ENCODE data around the gene GAS7. TPM values are rescaled to one million over a fixed set of nuclear protein-coding genes. Genes with fewer than 3 reads are reported as not detected.

The GAS7 gene
- total RNA-seq, 4 donors from 2014 or later, result 242 to 309 (median 264) TPM

GRCh38 chr17:9894231-9894630, 304.2 kb downstream of the GAS7 start:
- Histone ChIP-seq H3K27me3 (no peaks in the 10 kb centered on the region), H3K27ac (no peak overlapping the region), H3K4me1 (peaks cover 0 to 2% (median 0%) of the 10 kb centered on the region in 4 donors), H3K4me3 (no peak overlapping the region), H3K36me3 (no peaks in the 10 kb centered on the region), H3K9me3 (peaks cover 0 to 8% (median 0%) of the 10 kb centered on the region in 4 donors)
- TF ChIP-seq POLR2A (IDR thresholded peaks at IDR 0.05), result no peak
- no peak for TF ChIP-seq EP300 (IDR thresholded peaks at IDR 0.05)
- TF ChIP-seq, protein P1, sequence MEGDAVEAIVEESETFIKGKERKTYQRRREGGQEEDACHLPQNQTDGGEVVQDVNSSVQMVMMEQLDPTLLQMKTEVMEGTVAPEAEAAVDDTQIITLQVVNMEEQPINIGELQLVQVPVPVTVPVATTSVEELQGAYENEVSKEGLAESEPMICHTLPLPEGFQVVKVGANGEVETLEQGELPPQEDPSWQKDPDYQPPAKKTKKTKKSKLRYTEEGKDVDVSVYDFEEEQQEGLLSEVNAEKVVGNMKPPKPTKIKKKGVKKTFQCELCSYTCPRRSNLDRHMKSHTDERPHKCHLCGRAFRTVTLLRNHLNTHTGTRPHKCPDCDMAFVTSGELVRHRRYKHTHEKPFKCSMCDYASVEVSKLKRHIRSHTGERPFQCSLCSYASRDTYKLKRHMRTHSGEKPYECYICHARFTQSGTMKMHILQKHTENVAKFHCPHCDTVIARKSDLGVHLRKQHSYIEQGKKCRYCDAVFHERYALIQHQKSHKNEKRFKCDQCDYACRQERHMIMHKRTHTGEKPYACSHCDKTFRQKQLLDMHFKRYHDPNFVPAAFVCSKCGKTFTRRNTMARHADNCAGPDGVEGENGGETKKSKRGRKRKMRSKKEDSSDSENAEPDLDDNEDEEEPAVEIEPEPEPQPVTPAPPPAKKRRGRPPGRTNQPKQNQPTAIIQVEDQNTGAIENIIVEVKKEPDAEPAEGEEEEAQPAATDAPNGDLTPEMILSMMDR (IDR thresholded peaks at IDR 0.05), result no peak
- 77 to 89% methylated on average over 3 of the region's 3 CpGs for WGBS, 2 donors
- no peak for DNase-seq (ENCODE audit: low spot score in 2 of 2)

GRCh38 chr17:9893411-9894012, 304.9 kb downstream of the GAS7 start:
- WGBS, 2 donors, result 46 to 54% methylated on average over 3 of the region's 3 CpGs
- no peak overlapping the region for H3K4me3 ChIP-seq
- TF ChIP-seq EP300 (IDR thresholded peaks at IDR 0.05), result no peak
- TF ChIP-seq, protein P1 (IDR thresholded peaks at IDR 0.05), result no peak
- TF ChIP-seq POLR2A (IDR thresholded peaks at IDR 0.05), result no peak

DNA sequence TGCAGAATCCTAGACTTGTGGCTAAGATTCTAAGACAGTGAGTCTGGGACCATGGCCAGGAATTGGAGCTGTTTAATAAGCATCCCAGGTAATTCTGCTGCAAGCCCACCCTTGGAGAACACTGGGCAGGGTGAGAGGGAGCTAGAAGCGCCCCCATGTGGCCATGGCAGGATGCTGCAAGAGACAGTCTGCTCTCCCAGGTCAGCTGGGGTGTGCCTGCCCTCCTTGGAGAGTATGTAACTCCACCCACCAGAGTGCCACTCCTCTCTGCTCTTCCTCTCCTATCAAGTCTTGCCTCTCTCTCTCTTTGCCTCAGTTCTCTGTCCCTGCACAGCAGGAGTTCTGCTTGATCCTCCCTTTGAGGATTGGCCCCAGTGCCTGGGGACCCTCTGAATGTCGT, 308.3 kb downstream of the GAS7 start:
- Histone ChIP-seq H3K36me3 (no peaks in the 10 kb centered on the region), H3K4me3 (no peak overlapping the region), H3K27ac (no peak overlapping the region), H3K27me3 (no peaks in the 10 kb centered on the region), H3K9me3 (peaks cover 0 to 7% (median 0%) of the 10 kb centered on the region in 4 donors), H3K4me1 (no peaks in the 10 kb centered on the region)
- 19 to 38% methylated on average over 2 of the region's 2 CpGs for WGBS, 2 donors
- DNase-seq (ENCODE audit: low spot score in 2 of 2), result no peak
- TF ChIP-seq POLR2A (IDR thresholded peaks at IDR 0.05), result no peak

More at GRCh38 chr17:9893411-9894012, 304.9 kb downstream of the GAS7 start:
- Histone ChIP-seq H3K27me3 (no peaks in the 10 kb centered on the region), H3K4me1 (no peaks in the 10 kb centered on the region), H3K36me3 (no peaks in the 10 kb centered on the region), H3K9me3 (peaks cover 0 to 8% (median 0%) of the 10 kb centered on the region in 4 donors), H3K27ac (no peak overlapping the region)
- DNase-seq (ENCODE audit: low spot score in 2 of 2), result no peak

GRCh38 chr17:9887508-9887907, 310.9 kb downstream of the GAS7 start:
- Histone ChIP-seq H3K27ac (no peak overlapping the region), H3K27me3 (no peaks in the 10 kb centered on the region), H3K36me3 (no peaks in the 10 kb centered on the region), H3K4me3 (no peak overlapping the region), H3K4me1 (no peaks in the 10 kb centered on the region), H3K9me3 (peaks cover 0 to 23% (median 9%) of the 10 kb centered on the region in 4 donors)
- 86 to 90% methylated on average over 8 of the region's 8 CpGs for WGBS, 2 donors
- DNase-seq (ENCODE audit: low spot score in 2 of 2), result no peak
- TF ChIP-seq, protein P1 (IDR thresholded peaks at IDR 0.05), result no peak
- TF ChIP-seq POLR2A (IDR thresholded peaks at IDR 0.05) (no peak), EP300 (IDR thresholded peaks at IDR 0.05) (no peak)

- Histone ChIP-seq H3K4me3 (no peak overlapping the region), H3K27me3 (no peaks in the 10 kb centered on the region), H3K4me1 (no peaks in the 10 kb centered on the region), H3K9me3 (peaks cover 0 to 28% (median 13%) of the 10 kb centered on the region in 4 donors), H3K36me3 (no peaks in the 10 kb centered on the region), H3K27ac (no peak overlapping the region)
- WGBS, 2 donors, result 79 to 89% methylated on average over 5 of the region's 5 CpGs
- TF ChIP-seq, protein P1 (IDR thresholded peaks at IDR 0.05), result no peak
- TF ChIP-seq EP300 (IDR thresholded peaks at IDR 0.05) (no peak), POLR2A (IDR thresholded peaks at IDR 0.05) (no peak)
- no peak for DNase-seq (ENCODE audit: low spot score in 2 of 2)
Observed at GRCh38 chr17:9886141-9886930, 312.1 kb downstream of the GAS7 start.

Data from tibial nerve (tissue), 4 donors.